ENCODE measurements around the gene PAQR5.

PAQR5 gene

GRCh38 chr15:69346112-69346511 lies 47.4 kb downstream of the PAQR5 start:
- no peak overlapping the region for H3K4me3 ChIP-seq (replicated peaks; ENCODE audit: low read depth, low read length)
- no peak for DNase-seq (ENCODE audit: extremely low read depth, low read depth)
- TF ChIP-seq CTCF (IDR thresholded peaks at IDR 0.05; ENCODE audit: low read depth, low read length, missing control alignments): no peak

- DNase-seq (ENCODE audit: extremely low read depth, low read depth): no peak
- no peak overlapping the region for H3K4me3 ChIP-seq (replicated peaks; ENCODE audit: low read depth, low read length)
- TF ChIP-seq CTCF (IDR thresholded peaks at IDR 0.05; ENCODE audit: low read depth, low read length, missing control alignments): no peak
These were observed 52.6 kb downstream of the PAQR5 start for GRCh38 chr15:69351333-69351732.

GRCh38 chr15:69351884-69352283 lies 53.2 kb downstream of the PAQR5 start:
- no peak overlapping the region for H3K4me3 ChIP-seq (replicated peaks; ENCODE audit: low read depth, low read length)
- no peak for DNase-seq (ENCODE audit: extremely low read depth, low read depth)
- no peak for TF ChIP-seq CTCF (IDR thresholded peaks at IDR 0.05; ENCODE audit: low read depth, low read length, missing control alignments)

- no peak for TF ChIP-seq CTCF (IDR thresholded peaks at IDR 0.05; ENCODE audit: low read depth, low read length, missing control alignments)
- DNase-seq (ENCODE audit: extremely low read depth, low read depth): no peak
- H3K4me3 ChIP-seq (replicated peaks; ENCODE audit: low read depth, low read length): no peak overlapping the region
These were observed 59.4 kb downstream of the PAQR5 start for GRCh38 chr15:69357773-69358771.

- H3K4me3 ChIP-seq (replicated peaks; ENCODE audit: low read depth, low read length): no peak overlapping the region
- no peak for DNase-seq (ENCODE audit: extremely low read depth, low read depth)
These were observed 60.1 kb downstream of the PAQR5 start for GRCh38 chr15:69358850-69359249.

GRCh38 chr15:69359722-69360121 lies 61.0 kb downstream of the PAQR5 start:
- DNase-seq (ENCODE audit: extremely low read depth, low read depth): no peak
- TF ChIP-seq CTCF (IDR thresholded peaks at IDR 0.05; ENCODE audit: low read depth, low read length, missing control alignments): no peak
- no peak overlapping the region for H3K4me3 ChIP-seq (replicated peaks; ENCODE audit: low read depth, low read length)

More at GRCh38 chr15:69358850-69359249, 60.1 kb downstream of the PAQR5 start:
- no peak for TF ChIP-seq CTCF (IDR thresholded peaks at IDR 0.05; ENCODE audit: low read depth, low read length, missing control alignments)

Measured in HFF-Myc (cell line).